ENCODE results near the gene ATF3.

DNA sequence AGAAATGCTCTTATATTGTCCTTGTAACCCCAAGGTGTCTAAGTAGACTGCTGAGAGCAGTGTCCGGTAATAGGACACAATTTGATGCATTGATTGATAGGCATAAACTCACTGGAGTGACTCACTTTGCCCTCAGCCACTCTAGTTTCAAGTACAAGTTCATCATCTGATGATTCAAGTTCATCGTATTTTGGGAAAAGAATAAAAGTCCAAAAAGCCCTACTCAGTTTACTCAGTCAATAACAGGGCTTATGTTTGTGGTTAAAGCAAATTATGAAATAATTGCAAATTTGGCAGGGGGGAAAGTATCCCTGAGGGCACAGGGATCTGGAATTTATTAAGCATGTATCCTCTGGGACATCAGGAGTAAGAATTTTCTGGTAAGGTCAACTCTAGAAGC is 7.6 kb upstream of the ATF3 start:
- TF ChIP-seq, protein P1, sequence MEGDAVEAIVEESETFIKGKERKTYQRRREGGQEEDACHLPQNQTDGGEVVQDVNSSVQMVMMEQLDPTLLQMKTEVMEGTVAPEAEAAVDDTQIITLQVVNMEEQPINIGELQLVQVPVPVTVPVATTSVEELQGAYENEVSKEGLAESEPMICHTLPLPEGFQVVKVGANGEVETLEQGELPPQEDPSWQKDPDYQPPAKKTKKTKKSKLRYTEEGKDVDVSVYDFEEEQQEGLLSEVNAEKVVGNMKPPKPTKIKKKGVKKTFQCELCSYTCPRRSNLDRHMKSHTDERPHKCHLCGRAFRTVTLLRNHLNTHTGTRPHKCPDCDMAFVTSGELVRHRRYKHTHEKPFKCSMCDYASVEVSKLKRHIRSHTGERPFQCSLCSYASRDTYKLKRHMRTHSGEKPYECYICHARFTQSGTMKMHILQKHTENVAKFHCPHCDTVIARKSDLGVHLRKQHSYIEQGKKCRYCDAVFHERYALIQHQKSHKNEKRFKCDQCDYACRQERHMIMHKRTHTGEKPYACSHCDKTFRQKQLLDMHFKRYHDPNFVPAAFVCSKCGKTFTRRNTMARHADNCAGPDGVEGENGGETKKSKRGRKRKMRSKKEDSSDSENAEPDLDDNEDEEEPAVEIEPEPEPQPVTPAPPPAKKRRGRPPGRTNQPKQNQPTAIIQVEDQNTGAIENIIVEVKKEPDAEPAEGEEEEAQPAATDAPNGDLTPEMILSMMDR (IDR thresholded peaks at IDR 0.05; ENCODE audit: borderline replicate concordance, extremely low read depth, low read length, poor library complexity, severe bottlenecking) = no peak
- TF ChIP-seq EZH2 (IDR thresholded peaks at IDR 0.05; ENCODE audit: borderline replicate concordance, low read depth, low read length, severe bottlenecking) = no peak
